ENCODE measurements around the gene ICAM5.
A peak's percentile ranks its signal among the peaks of the same experiment; 100 is the strongest.

ICAM5 gene

DNA sequence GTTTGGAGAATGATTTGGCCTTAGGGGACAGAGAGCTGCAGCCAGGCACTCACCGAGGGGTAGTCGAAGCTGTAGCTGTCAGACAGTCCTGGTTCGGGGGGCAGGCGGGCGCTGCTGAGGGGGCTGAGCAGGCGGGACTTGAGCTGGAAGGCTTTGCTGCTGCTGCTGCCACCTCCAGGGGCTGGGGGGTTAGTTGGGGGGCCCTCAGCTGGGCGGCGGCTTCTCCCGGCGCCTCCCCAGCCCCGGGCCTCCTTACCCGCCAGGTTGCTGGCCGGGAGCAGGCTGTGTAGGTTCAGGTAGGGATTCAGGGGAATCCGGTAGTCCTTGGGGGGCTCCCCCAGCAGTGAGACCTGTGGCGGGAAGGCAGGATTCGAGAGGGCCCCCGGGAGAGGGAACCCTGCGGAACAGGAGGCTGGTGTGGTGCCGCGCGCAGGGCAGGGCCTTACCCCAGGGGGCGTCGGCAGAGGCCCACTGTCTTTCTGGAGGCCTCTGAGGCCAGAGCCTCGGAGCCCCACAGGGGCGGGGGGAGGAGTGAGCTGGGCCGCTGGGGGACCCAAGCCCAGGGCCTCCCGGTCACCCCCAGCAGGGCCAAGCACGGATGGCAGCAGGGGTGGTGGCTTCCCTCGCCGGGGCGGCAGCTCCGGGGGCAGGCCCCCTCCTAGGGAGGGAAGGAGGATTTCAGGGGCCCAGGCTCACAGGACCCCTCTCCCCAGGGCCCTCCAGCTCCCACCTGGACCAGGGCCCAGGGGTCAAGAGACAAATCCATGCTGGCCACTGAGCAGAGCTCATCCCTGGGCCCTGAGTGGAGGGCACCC is 31.1 kb downstream of the ICAM5 start:
- Histone ChIP-seq H3K4me1 (ENCODE audit: control insufficient read depth, insufficient read depth, low read length) (no peaks in the 10 kb centered on the region), H3K9me3 (ENCODE audit: control insufficient read depth, insufficient read depth, low read length) (no peaks in the 10 kb centered on the region), H3K36me3 (ENCODE audit: control insufficient read depth, insufficient read depth, low read length) (peaks cover 62% of the 10 kb centered on the region), H3K27me3 (ENCODE audit: control insufficient read depth, insufficient read depth, low read length) (no peaks in the 10 kb centered on the region), H3K4me3 (ENCODE audit: low read depth, low read length) (no peak overlapping the region), H3K9ac (ENCODE audit: low read depth, low read length) (no peak overlapping the region)

DNA sequence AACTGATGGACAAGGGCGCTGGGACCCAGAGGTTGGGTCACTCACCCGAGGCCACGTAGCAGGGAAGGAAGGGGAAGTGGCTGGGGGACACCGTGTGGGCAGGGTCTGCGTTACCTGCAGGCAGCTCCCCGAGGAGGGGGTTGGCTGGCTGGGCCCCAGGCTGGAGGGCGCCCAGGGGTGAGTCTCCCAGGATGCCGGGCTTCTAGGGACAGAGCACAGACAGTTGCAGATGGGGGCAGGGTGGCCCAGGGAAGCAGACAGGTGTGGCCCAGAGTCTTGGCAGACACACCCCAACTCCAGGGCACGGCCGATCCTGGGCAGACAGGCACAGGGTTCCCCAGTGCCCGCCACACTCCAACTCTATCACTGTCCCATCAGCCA is 31.7 kb downstream of the ICAM5 start:
- Histone ChIP-seq H3K4me3 (ENCODE audit: low read depth, low read length) (no peak overlapping the region), H3K9ac (ENCODE audit: low read depth, low read length) (no peak overlapping the region), H3K36me3 (ENCODE audit: control insufficient read depth, insufficient read depth, low read length) (peaks cover 62% of the 10 kb centered on the region), H3K4me1 (ENCODE audit: control insufficient read depth, insufficient read depth, low read length) (no peaks in the 10 kb centered on the region), H3K9me3 (ENCODE audit: control insufficient read depth, insufficient read depth, low read length) (no peaks in the 10 kb centered on the region), H3K27me3 (ENCODE audit: control insufficient read depth, insufficient read depth, low read length) (no peaks in the 10 kb centered on the region)

DNA sequence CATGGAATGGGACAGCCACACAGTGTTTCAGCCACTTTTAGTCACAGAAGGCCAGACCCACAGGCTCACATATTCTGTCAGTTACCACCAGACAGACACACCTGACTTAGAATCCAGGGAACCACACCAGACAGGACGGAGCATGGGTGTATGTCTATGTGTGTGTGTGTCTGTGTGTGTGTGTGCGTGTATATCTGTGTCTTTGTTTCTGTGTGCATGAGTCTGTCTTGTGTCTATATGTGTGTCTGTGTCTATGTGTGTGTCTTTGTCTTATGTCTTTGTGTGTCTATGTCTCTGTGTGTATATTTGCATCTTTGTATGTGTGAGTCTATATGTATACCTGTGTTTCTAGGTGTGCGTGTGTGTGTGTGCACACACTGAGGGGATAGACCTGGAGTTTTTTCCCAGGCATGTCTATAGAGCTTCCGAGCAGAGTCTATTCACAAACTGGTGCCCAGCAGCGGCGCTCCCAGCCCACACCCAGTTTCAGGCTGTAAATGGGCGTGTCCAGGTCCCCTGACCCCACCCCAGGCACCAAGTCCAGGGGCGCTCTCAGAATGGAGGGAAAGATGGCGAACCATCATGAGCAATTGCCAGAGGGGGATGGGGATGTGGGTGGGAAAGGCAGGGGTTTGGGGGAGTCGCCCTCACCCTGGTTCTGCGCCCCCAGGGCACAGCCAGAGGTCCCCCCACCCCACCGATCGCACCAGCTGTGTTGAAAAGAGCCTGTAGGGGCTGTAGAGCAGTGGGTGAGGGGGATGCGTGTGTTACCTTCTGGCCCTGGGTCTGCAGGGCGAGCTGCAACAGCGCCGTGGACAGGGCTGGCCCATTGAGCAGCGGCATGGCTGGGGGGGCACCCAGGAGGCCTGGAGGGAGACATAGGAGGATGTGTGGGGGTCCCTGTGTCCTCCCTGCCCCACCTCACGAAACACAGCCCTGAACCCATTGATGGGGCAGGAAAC is 32.4 kb downstream of the ICAM5 start:
- peaks cover 56% of the 10 kb centered on the region for H3K36me3 ChIP-seq (ENCODE audit: control insufficient read depth, insufficient read depth, low read length)

DNA sequence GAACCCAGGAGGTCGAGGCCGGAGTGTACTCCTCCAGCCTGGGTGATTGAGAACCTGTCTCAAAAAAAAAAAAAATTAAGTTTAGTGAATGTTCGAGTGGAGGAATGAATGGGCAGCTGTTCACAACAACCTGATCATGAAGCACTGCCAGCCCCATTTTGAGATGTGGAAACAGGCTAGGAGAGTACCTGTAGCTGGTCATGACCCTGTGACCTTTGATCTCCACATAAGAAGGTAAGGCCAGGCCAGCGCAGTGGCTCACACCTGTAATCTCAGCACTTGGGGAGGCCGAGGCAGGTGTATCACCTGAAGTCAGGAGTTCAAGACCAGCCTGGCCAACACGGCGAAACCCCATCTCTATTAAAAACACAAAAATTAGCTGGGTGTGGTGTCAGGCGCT is 36.0 kb downstream of the ICAM5 start:
- H3K4me1 ChIP-seq (ENCODE audit: control insufficient read depth, insufficient read depth, low read length) = no peaks in the 10 kb centered on the region
- no peak overlapping the region for H3K4me3 ChIP-seq (ENCODE audit: low read depth, low read length)
- no peak overlapping the region for H3K9ac ChIP-seq (ENCODE audit: low read depth, low read length)
- no peaks in the 10 kb centered on the region for H3K9me3 ChIP-seq (ENCODE audit: control insufficient read depth, insufficient read depth, low read length)
- H3K36me3 ChIP-seq (ENCODE audit: control insufficient read depth, insufficient read depth, low read length) = peaks cover 70% of the 10 kb centered on the region
- no peaks in the 10 kb centered on the region for H3K27me3 ChIP-seq (ENCODE audit: control insufficient read depth, insufficient read depth, low read length)

More for the DNA sequence above, 32.4 kb downstream of the ICAM5 start:
- H3K9ac ChIP-seq (ENCODE audit: low read depth, low read length) = no peak overlapping the region
- no peaks in the 10 kb centered on the region for H3K4me1 ChIP-seq (ENCODE audit: control insufficient read depth, insufficient read depth, low read length)
- no peaks in the 10 kb centered on the region for H3K27me3 ChIP-seq (ENCODE audit: control insufficient read depth, insufficient read depth, low read length)
- no peak overlapping the region for H3K4me3 ChIP-seq (ENCODE audit: low read depth, low read length)
- H3K9me3 ChIP-seq (ENCODE audit: control insufficient read depth, insufficient read depth, low read length) = no peaks in the 10 kb centered on the region

DNA sequence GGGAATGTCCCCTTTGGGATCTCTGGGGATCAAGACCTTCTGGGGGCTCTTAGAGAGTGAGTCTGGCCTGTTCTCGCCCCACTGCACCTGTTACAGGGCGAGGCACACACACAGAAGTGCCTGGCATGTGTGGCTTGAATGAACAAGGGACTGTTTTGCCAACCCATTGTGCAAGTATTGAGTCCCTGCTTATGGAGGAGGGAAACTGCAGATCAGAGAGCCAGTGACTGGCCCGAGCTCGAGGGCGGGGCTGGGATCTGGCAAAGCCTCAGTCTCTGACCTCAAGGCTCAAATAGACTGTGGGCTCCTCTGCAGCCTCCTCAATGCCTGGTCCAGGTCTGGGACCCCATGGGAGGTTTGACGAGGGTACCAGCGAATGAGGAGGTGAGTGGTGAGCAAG is 38.0 kb downstream of the ICAM5 start:
- Histone ChIP-seq H3K9me3 (ENCODE audit: control insufficient read depth, insufficient read depth, low read length) (no peaks in the 10 kb centered on the region), H3K36me3 (ENCODE audit: control insufficient read depth, insufficient read depth, low read length) (peaks cover 50% of the 10 kb centered on the region), H3K27me3 (ENCODE audit: control insufficient read depth, insufficient read depth, low read length) (no peaks in the 10 kb centered on the region), H3K9ac (ENCODE audit: low read depth, low read length) (no peak overlapping the region), H3K4me1 (ENCODE audit: control insufficient read depth, insufficient read depth, low read length) (peaks cover 3% of the 10 kb centered on the region), H3K4me3 (ENCODE audit: low read depth, low read length) (no peak overlapping the region)

DNA sequence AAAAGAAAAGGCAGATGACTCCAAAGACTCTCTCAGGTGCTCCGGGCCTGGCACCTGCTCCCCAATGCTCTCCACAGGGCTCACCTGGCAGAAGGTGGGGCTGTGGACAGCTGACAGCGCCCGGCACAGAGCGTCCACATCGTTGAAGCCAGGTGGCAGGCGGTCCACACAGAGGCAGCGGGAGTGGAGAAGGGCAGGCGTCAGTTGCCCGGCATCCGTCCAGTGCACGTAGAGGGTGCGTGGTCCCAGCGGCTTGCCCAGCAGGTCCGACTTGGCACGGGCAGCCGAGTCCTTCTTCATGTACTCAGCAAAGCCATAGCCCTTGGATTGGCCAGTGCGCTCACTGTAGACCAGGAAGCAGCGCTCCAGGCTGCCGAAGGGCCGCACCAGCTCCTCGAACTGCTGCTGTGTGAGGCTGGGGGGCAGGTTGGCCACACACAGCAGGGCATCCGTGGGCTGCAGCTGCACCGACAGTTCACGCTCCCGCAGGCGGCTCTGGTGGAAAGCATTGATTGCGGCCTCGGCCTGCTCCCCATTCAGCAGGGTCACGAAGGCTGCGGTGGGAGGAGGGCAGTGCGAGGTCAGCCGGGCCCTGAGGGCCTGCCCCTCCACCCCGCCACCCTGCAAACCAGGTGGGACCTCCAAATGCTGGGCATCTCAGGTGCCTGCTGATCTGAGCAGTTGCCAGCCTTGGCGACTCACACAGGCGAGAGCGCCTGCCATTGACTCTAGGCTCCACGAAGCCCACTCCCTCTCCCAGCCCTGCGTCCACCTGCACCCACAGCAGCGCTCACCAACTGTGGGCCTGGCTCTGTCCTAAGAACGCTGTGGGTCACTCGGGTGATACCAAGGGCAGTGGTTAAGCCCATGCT is 39.0 kb downstream of the ICAM5 start:
- H3K4me1 ChIP-seq (ENCODE audit: control insufficient read depth, insufficient read depth, low read length) = peaks cover 3% of the 10 kb centered on the region
- H3K36me3 ChIP-seq (ENCODE audit: control insufficient read depth, insufficient read depth, low read length) = peaks cover 40% of the 10 kb centered on the region
- no peaks in the 10 kb centered on the region for H3K9me3 ChIP-seq (ENCODE audit: control insufficient read depth, insufficient read depth, low read length)
- H3K9ac ChIP-seq (ENCODE audit: low read depth, low read length) = no peak overlapping the region
- no peak overlapping the region for H3K4me3 ChIP-seq (ENCODE audit: low read depth, low read length)
- H3K27me3 ChIP-seq (ENCODE audit: control insufficient read depth, insufficient read depth, low read length) = no peaks in the 10 kb centered on the region

DNA sequence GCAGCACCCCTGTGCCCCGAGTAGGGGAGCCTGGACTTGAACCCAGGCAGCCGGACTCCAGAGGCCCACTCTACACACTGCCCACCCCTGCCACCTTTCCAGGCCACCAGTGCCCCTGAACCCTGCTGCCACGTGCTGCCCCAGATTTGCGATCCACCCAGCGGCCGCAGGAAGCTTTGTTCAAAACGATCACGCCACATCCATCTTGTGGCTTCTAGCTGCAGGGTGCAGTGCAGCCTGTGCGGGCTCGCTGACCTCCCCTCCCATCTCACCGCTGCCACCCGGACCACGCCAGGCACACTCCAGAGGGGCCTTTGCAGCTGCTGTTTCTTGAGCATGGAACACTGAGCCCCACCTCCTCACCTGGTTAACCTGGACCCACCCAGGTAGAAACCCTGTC is 39.8 kb downstream of the ICAM5 start:
- no peak overlapping the region for H3K4me3 ChIP-seq (ENCODE audit: low read depth, low read length)
- peaks cover 3% of the 10 kb centered on the region for H3K4me1 ChIP-seq (ENCODE audit: control insufficient read depth, insufficient read depth, low read length)
- no peaks in the 10 kb centered on the region for H3K9me3 ChIP-seq (ENCODE audit: control insufficient read depth, insufficient read depth, low read length)
- H3K27me3 ChIP-seq (ENCODE audit: control insufficient read depth, insufficient read depth, low read length) = peaks cover 5% of the 10 kb centered on the region
- H3K9ac ChIP-seq (ENCODE audit: low read depth, low read length) = no peak overlapping the region
- H3K36me3 ChIP-seq (ENCODE audit: control insufficient read depth, insufficient read depth, low read length) = peaks cover 33% of the 10 kb centered on the region

DNA sequence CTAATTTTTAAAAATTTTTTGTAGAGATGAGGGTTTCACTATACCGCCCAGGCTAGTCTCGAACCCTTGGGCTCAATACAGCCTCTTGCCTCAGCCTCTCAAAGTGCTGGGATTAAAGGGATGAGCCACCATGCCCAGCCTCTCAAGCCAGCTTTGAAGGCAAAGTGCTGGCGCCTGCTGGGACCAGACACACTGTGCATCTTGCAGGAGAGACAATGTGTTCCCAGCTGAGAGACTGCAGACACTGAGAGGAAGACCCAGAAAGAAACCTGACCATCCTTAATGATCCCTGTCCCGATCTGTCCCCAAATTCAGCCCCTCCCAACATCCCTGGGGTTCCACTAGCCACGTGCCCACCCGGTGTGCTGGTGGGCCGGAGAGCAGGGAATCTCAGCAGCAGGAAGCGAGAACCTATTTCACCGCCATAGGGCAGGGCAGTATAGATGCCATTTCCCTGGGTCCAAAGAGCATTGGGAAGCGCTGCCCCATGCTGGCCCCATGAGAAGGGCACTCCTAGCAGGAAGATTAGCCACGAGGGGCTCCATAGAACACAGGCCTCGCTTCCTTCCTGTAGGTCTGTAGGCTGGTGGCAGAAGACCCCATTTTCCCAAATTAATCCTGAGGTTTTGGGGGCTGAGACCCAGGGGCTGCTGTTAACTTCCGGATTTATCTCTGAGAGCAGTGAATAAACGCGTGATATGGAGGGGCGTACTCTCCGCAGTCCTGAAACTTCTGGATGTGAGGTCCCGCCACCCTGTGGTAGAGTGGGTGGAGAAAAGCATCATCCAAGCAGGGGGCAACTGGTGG is 42.6 kb downstream of the ICAM5 start:
- H3K36me3 ChIP-seq (ENCODE audit: control insufficient read depth, insufficient read depth, low read length) = peaks cover 31% of the 10 kb centered on the region
- H3K9ac ChIP-seq (ENCODE audit: low read depth, low read length) = peak overlapping the region; percentile 1
- no peaks in the 10 kb centered on the region for H3K9me3 ChIP-seq (ENCODE audit: control insufficient read depth, insufficient read depth, low read length)
- peak overlapping the region; percentile 92 for H3K4me3 ChIP-seq (ENCODE audit: low read depth, low read length)
- H3K27me3 ChIP-seq (ENCODE audit: control insufficient read depth, insufficient read depth, low read length) = peaks cover 6% of the 10 kb centered on the region
- H3K4me1 ChIP-seq (ENCODE audit: control insufficient read depth, insufficient read depth, low read length) = peaks cover 3% of the 10 kb centered on the region

DNA sequence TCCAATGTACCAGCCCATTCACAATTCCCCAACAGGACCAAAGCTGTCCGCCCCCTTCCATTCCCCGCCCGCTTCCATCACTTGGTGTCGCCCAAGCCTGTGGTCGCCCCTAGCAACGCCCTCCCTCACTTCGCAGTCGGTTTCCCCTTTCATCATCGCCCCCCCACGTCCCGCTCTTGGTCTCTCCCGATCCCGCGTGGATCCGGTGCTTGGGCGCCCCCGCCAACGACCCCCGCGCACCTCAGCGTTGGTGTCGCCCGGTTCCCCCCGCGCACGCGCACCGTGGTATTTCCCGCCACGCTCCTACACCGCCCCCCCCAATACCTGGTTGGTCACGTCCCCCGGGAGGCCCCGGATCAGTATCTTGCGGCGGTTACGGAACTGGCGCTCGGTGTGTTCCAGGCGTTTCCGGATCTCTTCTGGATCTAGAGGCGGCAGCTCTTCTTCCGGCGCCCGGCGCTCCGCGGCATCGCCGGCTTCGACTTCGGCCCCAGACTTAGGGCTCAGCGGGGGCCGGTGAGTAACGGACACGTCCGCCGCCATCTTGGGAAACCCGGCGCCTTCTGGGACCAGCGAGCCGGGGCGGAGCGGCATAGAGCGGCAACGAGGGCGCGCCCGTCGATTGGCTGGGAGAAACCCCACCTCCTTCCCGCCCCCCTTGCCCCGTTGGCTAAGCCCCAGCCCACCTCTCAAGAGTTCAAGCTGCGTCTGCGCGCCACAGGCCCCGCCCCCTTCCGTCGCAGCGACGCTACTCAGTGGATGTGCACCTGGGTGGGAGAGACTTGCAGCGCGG is 43.4 kb downstream of the ICAM5 start, which contains the start of gene RAVER1:
Gene RAVER1 (minus strand): TSS at position 565 of the 793 bp plus-strand sequence. CDS start 22 bp downstream, at position 543.
- Histone ChIP-seq H3K36me3 (ENCODE audit: control insufficient read depth, insufficient read depth, low read length) (peaks cover 24% of the 10 kb centered on the region), H3K4me1 (ENCODE audit: control insufficient read depth, insufficient read depth, low read length) (peaks cover 3% of the 10 kb centered on the region), H3K27me3 (ENCODE audit: control insufficient read depth, insufficient read depth, low read length) (peaks cover 6% of the 10 kb centered on the region), H3K4me3 (ENCODE audit: low read depth, low read length) (peak within 1 kb of the TSS; percentile 92), H3K9ac (ENCODE audit: low read depth, low read length) (peak within 1 kb of the TSS; percentile 49), H3K9me3 (ENCODE audit: control insufficient read depth, insufficient read depth, low read length) (no peaks in the 10 kb centered on the region)
